ENCODE data around the gene ATAD5.

Gene ATAD5

GRCh38 chr17:30823421-30823820, 8.3 kb upstream of the ATAD5 start:
- in situ Hi-C loops (cut with MboI; ENCODE audit: low sequenced_read_pairs, unreplicated experiment) = no loop called here
- no peak for TF ChIP-seq CTCF (IDR thresholded peaks at IDR 0.05; ENCODE audit: borderline replicate concordance, control extremely low read depth, extremely low read depth, insufficient read depth, missing control alignments)
- DNase-seq (ENCODE audit: low spot score) = no peak

GRCh38 chr17:30824002-30824355, 7.8 kb upstream of the ATAD5 start:
- peak; percentile 40 for DNase-seq (ENCODE audit: low spot score)
- no peak for TF ChIP-seq CTCF (IDR thresholded peaks at IDR 0.05; ENCODE audit: borderline replicate concordance, control extremely low read depth, extremely low read depth, insufficient read depth, missing control alignments)
- in situ Hi-C loops (cut with MboI; ENCODE audit: low sequenced_read_pairs, unreplicated experiment) = no loop called here

- in situ Hi-C loops (cut with MboI; ENCODE audit: low sequenced_read_pairs, unreplicated experiment) = no loop called here
- peak; percentile 98 for DNase-seq (ENCODE audit: low spot score)
- TF ChIP-seq CTCF (IDR thresholded peaks at IDR 0.05; ENCODE audit: borderline replicate concordance, control extremely low read depth, extremely low read depth, insufficient read depth, missing control alignments) = peak; percentile 65
These were observed 7.2 kb upstream of the ATAD5 start, which contains the start of gene CRLF3 for GRCh38 chr17:30824356-30825145. Gene CRLF3 (minus strand): TSS chr17:30824692. CDS start chr17:30824651, 41 bp downstream.

GRCh38 chr17:30827082-30827481, 4.7 kb upstream of the ATAD5 start:
- in situ Hi-C loops (cut with MboI; ENCODE audit: low sequenced_read_pairs, unreplicated experiment) = no loop called here
- DNase-seq (ENCODE audit: low spot score) = no peak
- TF ChIP-seq CTCF (IDR thresholded peaks at IDR 0.05; ENCODE audit: borderline replicate concordance, control extremely low read depth, extremely low read depth, insufficient read depth, missing control alignments) = no peak

- DNase-seq (ENCODE audit: low spot score) = no peak
- in situ Hi-C loops (cut with MboI; ENCODE audit: low sequenced_read_pairs, unreplicated experiment) = no loop called here
- TF ChIP-seq CTCF (IDR thresholded peaks at IDR 0.05; ENCODE audit: borderline replicate concordance, control extremely low read depth, extremely low read depth, insufficient read depth, missing control alignments) = no peak
These were observed 2.7 kb upstream of the ATAD5 start for GRCh38 chr17:30829022-30829421.

- peak; percentile 36 for DNase-seq (ENCODE audit: low spot score)
- in situ Hi-C loops (cut with MboI; ENCODE audit: low sequenced_read_pairs, unreplicated experiment) = no loop called here
These were observed 509 bp upstream of the ATAD5 start for GRCh38 chr17:30831257-30831656.

More at GRCh38 chr17:30831257-30831656, 509 bp upstream of the ATAD5 start:
- TF ChIP-seq CTCF (IDR thresholded peaks at IDR 0.05; ENCODE audit: borderline replicate concordance, control extremely low read depth, extremely low read depth, insufficient read depth, missing control alignments) = no peak

All from GM13976 (cell line).